HG02943 (cell line): ENCODE results near the gene HAND1.
"Not testable (repeated sequence)": the region's sequence is repeated elsewhere in the genome, so short reads cannot be mapped to it uniquely, and the experiment has no call there.

Experiments
- ATAC-seq: cut with Tn5 transposase; IDR thresholded peaks from one replicate; pipeline ENCODE4 v1.9.1; 2021; ENCODE audit warnings: mild to moderate bottlenecking, low read depth, moderate library complexity; ENCODE audit not compliant: unreplicated experiment

The HAND1 gene

GRCh38 chr5:154478224-154478565 is at the start of gene HAND1:
Gene HAND1 (minus strand): TSS chr5:154478227. CDS start chr5:154478008, 219 bp downstream.
- ATAC-seq = no peak

- no peak for ATAC-seq
These were observed 48.5 kb upstream of the HAND1 start for GRCh38 chr5:154526231-154527226.

GRCh38 chr5:154524859-154525258 is 46.8 kb upstream of the HAND1 start:
- ATAC-seq = no peak

GRCh38 chr5:154524181-154524580 is 46.2 kb upstream of the HAND1 start:
- ATAC-seq = no peak

- no peak for ATAC-seq
These were observed 45.7 kb upstream of the HAND1 start for GRCh38 chr5:154523709-154524108.

- no peak for ATAC-seq
These were observed 45.1 kb upstream of the HAND1 start for GRCh38 chr5:154523104-154523503.

GRCh38 chr5:154522284-154522683 is 44.3 kb upstream of the HAND1 start:
- ATAC-seq = no peak

GRCh38 chr5:154521756-154522155 is 43.7 kb upstream of the HAND1 start:
- ATAC-seq = no peak

- ATAC-seq = no peak
These were observed 42.9 kb upstream of the HAND1 start for GRCh38 chr5:154520861-154521453.

GRCh38 chr5:154519359-154519758 is 41.3 kb upstream of the HAND1 start:
- ATAC-seq = no peak

GRCh38 chr5:154518438-154518867 is 40.4 kb upstream of the HAND1 start:
- ATAC-seq = no peak

- no peak for ATAC-seq
These were observed 39.9 kb upstream of the HAND1 start for GRCh38 chr5:154517810-154518437.

GRCh38 chr5:154517181-154517580 is 39.2 kb upstream of the HAND1 start:
- no peak for ATAC-seq

- ATAC-seq = no peak
These were observed 38.4 kb upstream of the HAND1 start for GRCh38 chr5:154516475-154516874.

- ATAC-seq = not testable (repeated sequence)
These were observed 37.5 kb upstream of the HAND1 start for GRCh38 chr5:154515488-154515887.

GRCh38 chr5:154514331-154514730 is 36.3 kb upstream of the HAND1 start:
- ATAC-seq = no peak

- no peak for ATAC-seq
These were observed 35.6 kb upstream of the HAND1 start for GRCh38 chr5:154513669-154514084.

- ATAC-seq = no peak
These were observed 34.0 kb upstream of the HAND1 start for GRCh38 chr5:154511984-154512383.

- no peak for ATAC-seq
These were observed 31.9 kb upstream of the HAND1 start for GRCh38 chr5:154509784-154510555.

GRCh38 chr5:154508114-154508513 is 30.1 kb upstream of the HAND1 start:
- ATAC-seq = no peak

- no peak for ATAC-seq
These were observed 28.7 kb upstream of the HAND1 start for GRCh38 chr5:154506716-154507080.
